HCT116 (cell line): Measurements from ENCODE around the gene TCEAL4. TPM values are rescaled to one million over a fixed set of nuclear protein-coding genes. Genes with fewer than 3 reads are reported as not detected.

Source experiments
- ATAC-seq: fragments of 200-7000 bp; cut with Tn5 transposase; 2 replicates; pipeline ENCODE4 v1.9.1; 2020; ENCODE audit warnings: mild to moderate bottlenecking, moderate library complexity
- BruUV-seq: library from RNA; stranded (reverse); fragments of 400-500 nt; replicated peaks from 2 replicates; lab custom pipeline; 2021; lab: Mats Ljungman, UMichigan
- CTCF ChIA-PET: fragments of 300-600 bp; sonication (Branson Sonifier 250); formaldehyde crosslinking; loops from one replicate; lab custom pipeline; 2021; ENCODE audit warnings: antibody characterized with exemption; lab: Charles Lee
- POLR2A ChIA-PET: fragments of 300-600, 350-600 bp; sonication (Branson Sonifier 250); formaldehyde crosslinking; loops from one replicate; lab custom pipeline; 2021; ENCODE audit warnings: antibody characterized with exemption; lab: Charles Lee
- RAD21 ChIA-PET, 2 experiments: fragments of 300-600 bp; sonication (Branson Sonifier 250); formaldehyde crosslinking; loops; one replicate each; lab custom pipeline; 2023; ENCODE audit warnings: low total read pairs in 2 of 2; ENCODE audit not compliant: uncharacterized antibody in 2 of 2, unreplicated experiment in 2 of 2, low non-redundant PET in 1 of 2; lab: Charles Lee
- DNase-seq: peaks from one replicate; pipeline ENCODE4 v3.0.0-alpha.2; 2010; ENCODE audit warnings: low read depth, low spot score
- H2AFZ ChIP-seq: fragments of 200-600 bp; shearing (Covaris generic), sonication (generic); 2 replicates; pipeline ENCODE4 v1.6.1; 2017; ENCODE audit warnings: low read depth, mixed run types, mixed read lengths, antibody characterized with exemption, low read length; ENCODE audit not compliant: poor library complexity, severe bottlenecking
- H3K27ac ChIP-seq: 2 replicates; pipeline ENCODE4 v1.5.1; 2012; ENCODE audit warnings: low read depth, low read length
- H3K27me3 ChIP-seq: fragments of 200-600 bp; sonication (generic); 2 replicates; pipeline ENCODE4 v1.6.1; 2016; ENCODE audit warnings: mixed run types, low read length, mixed read lengths; ENCODE audit not compliant: insufficient read depth
- H3K36me3 ChIP-seq, 2 experiments: fragments of 200-500 bp in 1 of 2; fragments of 200-600 bp in 1 of 2; sonication (Bioruptor generic) in 1 of 2; sonication (generic) in 1 of 2; 2 replicates each; pipeline versions ENCODE4 v1.5.1 to v1.6.1; 2014 to 2016; ENCODE audit warnings: low read length in 2 of 2, inconsistent platforms in 1 of 2, mixed read lengths in 1 of 2, mixed run types in 1 of 2; ENCODE audit not compliant: insufficient read depth in 2 of 2, control insufficient read depth in 1 of 2
- H3K4me1 ChIP-seq, 2 experiments: fragments of 200-600 bp in 1 of 2; sonication (generic) in 1 of 2; 2 replicates each; pipeline versions ENCODE4 v1.5.1 to v1.6.1; 2012 to 2017; ENCODE audit warnings: low read length in 2 of 2, inconsistent platforms in 1 of 2, mild to moderate bottlenecking in 1 of 2, mixed read lengths in 1 of 2, mixed run types in 1 of 2, moderate library complexity in 1 of 2; ENCODE audit not compliant: insufficient read depth in 2 of 2, control insufficient read depth in 1 of 2
- H3K4me2 ChIP-seq: fragments of 200-600 bp; sonication (generic); 2 replicates; pipeline ENCODE4 v1.6.1; 2017; ENCODE audit warnings: mixed run types, low read length, mixed read lengths
- H3K4me3 ChIP-seq, 2 experiments: fragments of 200-600 bp in 1 of 2; sonication (generic) in 1 of 2; replicated peaks in 1 of 2; 2 replicates each; pipeline ENCODE4 v1.5.1; 2011 to 2016; ENCODE audit warnings: low read length in 2 of 2, control low read depth in 1 of 2, low read depth in 1 of 2, mild to moderate bottlenecking in 1 of 2, mixed read lengths in 1 of 2, mixed run types in 1 of 2
- H3K79me2 ChIP-seq: fragments of 200-600 bp; sonication (generic); 2 replicates; pipeline ENCODE4 v1.6.1; 2017; ENCODE audit warnings: mild to moderate bottlenecking, mixed run types, low read length, moderate library complexity, mixed read lengths; ENCODE audit not compliant: insufficient read depth
- H3K9ac ChIP-seq: fragments of 200-600 bp; sonication (generic); 2 replicates; pipeline ENCODE4 v1.6.1; 2016; ENCODE audit warnings: low read length, mixed read lengths
- H3K9me2 ChIP-seq: fragments of 200-600 bp; sonication (generic), shearing (Covaris generic); 2 replicates; pipeline ENCODE4 v1.6.1; 2017; ENCODE audit warnings: mixed run types, mild to moderate bottlenecking, moderate library complexity; ENCODE audit not compliant: insufficient read depth
- H3K9me3 ChIP-seq, 2 experiments: fragments of 200-500 bp in 1 of 2; fragments of 200-600 bp in 1 of 2; sonication (Bioruptor generic) in 1 of 2; sonication (generic) in 1 of 2; 2 replicates each; pipeline ENCODE4 v1.6.1; 2014 to 2017; ENCODE audit warnings: low read length in 2 of 2, mixed read lengths in 2 of 2, inconsistent platforms in 1 of 2, low read depth in 1 of 2, mild to moderate bottlenecking in 1 of 2, mixed run types in 1 of 2, moderate library complexity in 1 of 2; ENCODE audit not compliant: control insufficient read depth in 1 of 2, insufficient read depth in 1 of 2
- H4K20me1 ChIP-seq: fragments of 200-600 bp; sonication (generic), shearing (Covaris generic); 2 replicates; pipeline ENCODE4 v1.6.1; 2017; ENCODE audit warnings: mixed run types, mild to moderate bottlenecking, moderate library complexity; ENCODE audit not compliant: insufficient read depth
- ELF1 ChIP-seq: IDR thresholded peaks from 2 replicates; pipeline ENCODE4 v1.6.1; 2012; ENCODE audit warnings: low read depth, borderline replicate concordance
- EZH2 ChIP-seq: fragments of 200-600 bp; sonication (generic); IDR thresholded peaks from 2 replicates; pipeline ENCODE4 v1.6.1; 2017; ENCODE audit warnings: antibody characterized with exemption, mixed run types
- JUND ChIP-seq: IDR thresholded peaks from 2 replicates; pipeline ENCODE4 v1.6.1; 2012
- SIN3A ChIP-seq: IDR thresholded peaks from 2 replicates; pipeline ENCODE4 v1.6.1; 2012; ENCODE audit warnings: low read depth
- intact Hi-C: fragments of 100-400 bp; cut with micrococcal nuclease; formaldehyde crosslinking; loops from 2 replicates; pipeline ENCODE4 v1.10.0; 2022
- total RNA-seq: library from RNA; stranded (reverse); gene quantifications from one replicate; pipeline ENCODE4 v1.2.1, GENCODE V29; 2021; ENCODE audit not compliant: unreplicated experiment
- TF ChIP-seq, protein P1 (sequence below): IDR thresholded peaks from 2 replicates; pipeline ENCODE4 v1.6.1; 2012
- TF ChIP-seq, protein P2 (sequence below), 3 experiments: fragments of 200-600 bp in 1 of 3; sonication (generic) in 1 of 3; IDR thresholded peaks in 2 of 3; conservative IDR thresholded peaks in 1 of 3; 2 replicates each; pipeline ENCODE4 v1.5.1; 2012 to 2017; ENCODE audit warnings: low read depth in 2 of 3, low read length in 2 of 3, antibody characterized with exemption in 1 of 3, borderline replicate concordance in 1 of 3, control low read depth in 1 of 3, mild to moderate bottlenecking in 1 of 3, mixed read lengths in 1 of 3, mixed run types in 1 of 3, moderate library complexity in 1 of 3; ENCODE audit not compliant: insufficient read depth in 1 of 3
- TF ChIP-seq, protein P3 (sequence below): IDR thresholded peaks from 2 replicates; pipeline ENCODE4 v1.6.1; 2012; ENCODE audit warnings: low read depth

TCEAL4 gene
- total RNA-seq, 1 experiment from 2014 or later = 23.5 TPM

DNA sequence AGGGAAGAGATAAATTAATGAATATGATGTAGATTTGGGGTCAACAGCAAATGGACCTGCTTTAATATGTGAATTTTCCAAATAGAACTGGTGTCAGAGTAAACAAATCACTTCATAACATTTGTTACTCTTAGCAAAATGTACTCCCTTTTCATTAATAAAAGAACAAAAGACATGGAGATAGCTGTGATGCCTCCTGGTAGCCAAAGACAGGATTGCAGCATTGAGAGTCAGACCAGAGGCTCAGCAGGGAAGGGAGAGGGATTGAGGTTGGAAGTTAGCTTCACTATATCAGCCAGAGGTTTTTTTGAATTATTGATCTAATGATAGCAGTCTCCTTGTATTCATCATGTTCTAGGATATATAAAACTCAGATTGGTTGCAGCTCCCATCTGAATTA lies 48.6 kb upstream of the TCEAL4 start:
- no peak for DNase-seq
- BruUV-seq = no TSS peak
- Histone ChIP-seq H3K4me3 (no peak overlapping the region), H3K27ac (no peak overlapping the region), H3K27me3 (no peaks in the 10 kb centered on the region), H3K4me2 (no peak overlapping the region), H3K9me3 (no peaks in the 10 kb centered on the region), H2AFZ (no peak overlapping the region), H3K4me1 (peaks cover 0 to 3% of the 10 kb centered on the region in 2 experiments; a peak in 1 of 4 replicates), H3K79me2 (no peaks in the 10 kb centered on the region), H3K36me3 (no peaks in the 10 kb centered on the region), H3K9ac (no peak overlapping the region), H4K20me1 (no peaks in the 10 kb centered on the region), H3K9me2 (no peaks in the 10 kb centered on the region)
- no peak for ATAC-seq
- CTCF ChIA-PET = no interaction called here
- TF ChIP-seq EZH2 (no peak), JUND (no peak), SIN3A (no peak), ELF1 (no peak)
- TF ChIP-seq, protein P1, sequence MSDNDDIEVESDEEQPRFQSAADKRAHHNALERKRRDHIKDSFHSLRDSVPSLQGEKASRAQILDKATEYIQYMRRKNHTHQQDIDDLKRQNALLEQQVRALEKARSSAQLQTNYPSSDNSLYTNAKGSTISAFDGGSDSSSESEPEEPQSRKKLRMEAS = no peak
- TF ChIP-seq, protein P2, sequence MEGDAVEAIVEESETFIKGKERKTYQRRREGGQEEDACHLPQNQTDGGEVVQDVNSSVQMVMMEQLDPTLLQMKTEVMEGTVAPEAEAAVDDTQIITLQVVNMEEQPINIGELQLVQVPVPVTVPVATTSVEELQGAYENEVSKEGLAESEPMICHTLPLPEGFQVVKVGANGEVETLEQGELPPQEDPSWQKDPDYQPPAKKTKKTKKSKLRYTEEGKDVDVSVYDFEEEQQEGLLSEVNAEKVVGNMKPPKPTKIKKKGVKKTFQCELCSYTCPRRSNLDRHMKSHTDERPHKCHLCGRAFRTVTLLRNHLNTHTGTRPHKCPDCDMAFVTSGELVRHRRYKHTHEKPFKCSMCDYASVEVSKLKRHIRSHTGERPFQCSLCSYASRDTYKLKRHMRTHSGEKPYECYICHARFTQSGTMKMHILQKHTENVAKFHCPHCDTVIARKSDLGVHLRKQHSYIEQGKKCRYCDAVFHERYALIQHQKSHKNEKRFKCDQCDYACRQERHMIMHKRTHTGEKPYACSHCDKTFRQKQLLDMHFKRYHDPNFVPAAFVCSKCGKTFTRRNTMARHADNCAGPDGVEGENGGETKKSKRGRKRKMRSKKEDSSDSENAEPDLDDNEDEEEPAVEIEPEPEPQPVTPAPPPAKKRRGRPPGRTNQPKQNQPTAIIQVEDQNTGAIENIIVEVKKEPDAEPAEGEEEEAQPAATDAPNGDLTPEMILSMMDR (IDR thresholded peaks at IDR 0.05 in 2 of 3, conservative IDR thresholded peaks at IDR 0.05 in 1 of 3; ENCODE audit: borderline replicate concordance in 1 of 3, insufficient read depth in 1 of 3, low read depth in 2 of 3, low read length in 2 of 3) = no peak
- RAD21 ChIA-PET = no interaction called here
- POLR2A ChIA-PET = no interaction called here
- intact Hi-C loops = loop anchor here (10.0 kb wide), 1 partner anchor 598 kb away; no protein-coding TSS in a partner anchor

DNA sequence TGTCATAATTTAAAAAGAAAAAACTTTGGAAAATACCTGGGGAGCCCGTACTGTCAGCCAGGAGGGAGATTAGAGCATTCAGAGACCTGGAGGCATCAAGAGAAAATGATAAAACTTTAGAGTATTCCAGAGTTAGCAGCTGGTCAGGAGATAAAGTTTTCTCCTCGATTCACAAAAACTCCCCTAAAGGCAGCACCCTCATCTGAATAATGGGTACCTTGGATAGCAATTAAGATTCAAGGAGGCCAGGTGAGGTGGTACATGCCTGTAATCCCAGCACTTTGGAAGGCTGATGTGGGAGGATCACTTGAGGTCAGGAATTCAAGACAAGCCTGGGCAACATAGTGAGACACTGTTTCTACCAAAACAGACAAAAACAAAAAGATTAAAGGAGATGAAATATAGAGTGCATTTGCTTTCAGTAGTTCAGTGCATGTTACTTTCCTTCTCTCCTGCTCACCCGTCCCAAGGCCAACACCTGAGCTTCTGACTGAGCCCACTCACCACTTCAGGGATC lies 47.4 kb upstream of the TCEAL4 start:
- no peaks in the 10 kb centered on the region for H3K9me2 ChIP-seq
- H3K4me3 ChIP-seq = no peak overlapping the region
- ChIA-PET POLR2A (no interaction called here), CTCF (no interaction called here), RAD21 (no interaction called here)
- no peaks in the 10 kb centered on the region for H3K36me3 ChIP-seq
- H3K79me2 ChIP-seq = no peaks in the 10 kb centered on the region
- intact Hi-C loops = loop anchor here (10.0 kb wide), 1 partner anchor 597 kb away; no protein-coding TSS in a partner anchor
- H3K4me2 ChIP-seq = no peak overlapping the region
- no peak for DNase-seq
- BruUV-seq = no TSS peak
- H3K9ac ChIP-seq = no peak overlapping the region
- H3K9me3 ChIP-seq = no peaks in the 10 kb centered on the region
- H3K27me3 ChIP-seq = no peaks in the 10 kb centered on the region
- H3K27ac ChIP-seq = no peak overlapping the region
- H4K20me1 ChIP-seq = no peaks in the 10 kb centered on the region
- H3K4me1 ChIP-seq = peaks cover 0 to 3% of the 10 kb centered on the region in 2 experiments; a peak in 1 of 4 replicates
- ATAC-seq = no peak
- no peak overlapping the region for H2AFZ ChIP-seq
- TF ChIP-seq, protein P3, sequence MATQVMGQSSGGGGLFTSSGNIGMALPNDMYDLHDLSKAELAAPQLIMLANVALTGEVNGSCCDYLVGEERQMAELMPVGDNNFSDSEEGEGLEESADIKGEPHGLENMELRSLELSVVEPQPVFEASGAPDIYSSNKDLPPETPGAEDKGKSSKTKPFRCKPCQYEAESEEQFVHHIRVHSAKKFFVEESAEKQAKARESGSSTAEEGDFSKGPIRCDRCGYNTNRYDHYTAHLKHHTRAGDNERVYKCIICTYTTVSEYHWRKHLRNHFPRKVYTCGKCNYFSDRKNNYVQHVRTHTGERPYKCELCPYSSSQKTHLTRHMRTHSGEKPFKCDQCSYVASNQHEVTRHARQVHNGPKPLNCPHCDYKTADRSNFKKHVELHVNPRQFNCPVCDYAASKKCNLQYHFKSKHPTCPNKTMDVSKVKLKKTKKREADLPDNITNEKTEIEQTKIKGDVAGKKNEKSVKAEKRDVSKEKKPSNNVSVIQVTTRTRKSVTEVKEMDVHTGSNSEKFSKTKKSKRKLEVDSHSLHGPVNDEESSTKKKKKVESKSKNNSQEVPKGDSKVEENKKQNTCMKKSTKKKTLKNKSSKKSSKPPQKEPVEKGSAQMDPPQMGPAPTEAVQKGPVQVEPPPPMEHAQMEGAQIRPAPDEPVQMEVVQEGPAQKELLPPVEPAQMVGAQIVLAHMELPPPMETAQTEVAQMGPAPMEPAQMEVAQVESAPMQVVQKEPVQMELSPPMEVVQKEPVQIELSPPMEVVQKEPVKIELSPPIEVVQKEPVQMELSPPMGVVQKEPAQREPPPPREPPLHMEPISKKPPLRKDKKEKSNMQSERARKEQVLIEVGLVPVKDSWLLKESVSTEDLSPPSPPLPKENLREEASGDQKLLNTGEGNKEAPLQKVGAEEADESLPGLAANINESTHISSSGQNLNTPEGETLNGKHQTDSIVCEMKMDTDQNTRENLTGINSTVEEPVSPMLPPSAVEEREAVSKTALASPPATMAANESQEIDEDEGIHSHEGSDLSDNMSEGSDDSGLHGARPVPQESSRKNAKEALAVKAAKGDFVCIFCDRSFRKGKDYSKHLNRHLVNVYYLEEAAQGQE = no peak
